ENCODE measurements around the gene FMN1.

FMN1 gene, protein sequence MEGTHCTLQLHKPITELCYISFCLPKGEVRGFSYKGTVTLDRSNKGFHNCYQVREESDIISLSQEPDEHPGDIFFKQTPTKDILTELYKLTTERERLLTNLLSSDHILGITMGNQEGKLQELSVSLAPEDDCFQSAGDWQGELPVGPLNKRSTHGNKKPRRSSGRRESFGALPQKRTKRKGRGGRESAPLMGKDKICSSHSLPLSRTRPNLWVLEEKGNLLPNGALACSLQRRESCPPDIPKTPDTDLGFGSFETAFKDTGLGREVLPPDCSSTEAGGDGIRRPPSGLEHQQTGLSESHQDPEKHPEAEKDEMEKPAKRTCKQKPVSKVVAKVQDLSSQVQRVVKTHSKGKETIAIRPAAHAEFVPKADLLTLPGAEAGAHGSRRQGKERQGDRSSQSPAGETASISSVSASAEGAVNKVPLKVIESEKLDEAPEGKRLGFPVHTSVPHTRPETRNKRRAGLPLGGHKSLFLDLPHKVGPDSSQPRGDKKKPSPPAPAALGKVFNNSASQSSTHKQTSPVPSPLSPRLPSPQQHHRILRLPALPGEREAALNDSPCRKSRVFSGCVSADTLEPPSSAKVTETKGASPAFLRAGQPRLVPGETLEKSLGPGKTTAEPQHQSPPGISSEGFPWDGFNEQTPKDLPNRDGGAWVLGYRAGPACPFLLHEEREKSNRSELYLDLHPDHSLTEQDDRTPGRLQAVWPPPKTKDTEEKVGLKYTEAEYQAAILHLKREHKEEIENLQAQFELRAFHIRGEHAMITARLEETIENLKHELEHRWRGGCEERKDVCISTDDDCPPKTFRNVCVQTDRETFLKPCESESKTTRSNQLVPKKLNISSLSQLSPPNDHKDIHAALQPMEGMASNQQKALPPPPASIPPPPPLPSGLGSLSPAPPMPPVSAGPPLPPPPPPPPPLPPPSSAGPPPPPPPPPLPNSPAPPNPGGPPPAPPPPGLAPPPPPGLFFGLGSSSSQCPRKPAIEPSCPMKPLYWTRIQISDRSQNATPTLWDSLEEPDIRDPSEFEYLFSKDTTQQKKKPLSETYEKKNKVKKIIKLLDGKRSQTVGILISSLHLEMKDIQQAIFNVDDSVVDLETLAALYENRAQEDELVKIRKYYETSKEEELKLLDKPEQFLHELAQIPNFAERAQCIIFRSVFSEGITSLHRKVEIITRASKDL (N-terminal part only)

DNA sequence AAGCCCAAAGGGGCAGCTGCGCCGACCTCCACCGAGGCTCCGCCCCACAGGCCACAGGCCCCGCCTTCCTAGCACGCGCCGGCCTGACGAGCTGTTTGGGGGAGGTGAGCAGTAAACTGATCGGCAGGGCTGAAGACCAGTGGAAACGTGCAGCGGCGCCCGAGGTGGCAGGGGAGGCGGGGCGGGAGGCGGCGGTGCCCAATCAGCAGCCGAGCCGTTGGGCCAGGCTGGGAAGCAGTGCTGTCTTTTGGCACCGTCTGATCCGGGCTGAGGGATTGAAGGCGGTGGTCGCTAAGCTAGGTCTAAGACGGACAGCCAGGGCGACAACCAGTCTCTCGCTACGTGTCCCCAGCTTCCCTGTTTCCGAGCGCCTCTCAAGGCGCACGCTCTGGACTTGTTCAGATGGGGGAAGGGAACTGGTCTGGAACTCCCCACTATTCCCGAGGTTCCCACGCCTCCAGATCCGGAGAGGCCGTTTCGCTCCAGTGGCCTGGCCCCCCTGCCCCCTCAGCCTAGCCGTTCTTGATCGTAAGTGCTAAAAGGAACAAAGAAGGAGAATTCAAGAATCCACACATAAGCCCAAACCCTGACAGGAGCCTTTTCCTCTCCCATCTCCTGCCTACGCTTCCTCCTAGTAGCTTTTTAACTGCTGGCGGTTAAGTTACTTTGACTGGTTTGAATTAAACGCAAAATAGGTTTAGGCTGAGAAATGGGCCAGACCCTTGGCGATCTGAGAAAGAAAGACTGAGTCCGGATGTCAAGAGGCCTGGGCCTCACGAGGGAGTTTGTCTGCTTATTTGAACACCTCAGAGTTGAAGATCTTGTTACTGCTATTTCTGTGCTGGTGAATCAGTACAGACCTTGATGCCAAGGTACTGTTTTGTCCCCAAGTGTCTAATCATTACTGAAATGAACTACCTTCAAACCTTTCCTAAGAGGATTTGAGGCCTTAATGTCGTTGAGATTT is at the start of gene FMN1:
Gene FMN1, minus strand, starts transcription at position 11 of the 967 bp plus-strand sequence. CDS start 39,800 bp downstream, outside the sequence.
- DNase-seq, result peak; percentile 76 to 84 (median 80)

DNA sequence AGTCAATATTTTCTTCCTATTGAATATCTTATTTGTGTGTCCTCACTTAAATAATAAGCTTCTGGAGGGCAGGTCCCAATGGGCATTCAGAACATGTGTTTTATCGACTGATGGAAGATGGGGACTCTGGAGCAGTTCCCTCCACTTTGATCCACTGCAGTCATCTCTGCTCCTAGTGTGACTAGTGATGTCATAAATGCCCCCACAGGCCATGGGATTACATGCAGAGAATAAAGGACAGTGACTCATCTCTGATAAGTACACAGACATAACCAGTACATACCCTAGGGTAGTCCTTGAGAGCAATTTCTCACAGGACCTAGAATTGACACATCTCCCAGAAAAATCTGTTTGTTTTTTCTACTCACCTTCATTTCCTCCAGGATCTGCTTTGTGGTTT is 49.4 kb upstream of the FMN1 start:
- no peak for DNase-seq

DNA sequence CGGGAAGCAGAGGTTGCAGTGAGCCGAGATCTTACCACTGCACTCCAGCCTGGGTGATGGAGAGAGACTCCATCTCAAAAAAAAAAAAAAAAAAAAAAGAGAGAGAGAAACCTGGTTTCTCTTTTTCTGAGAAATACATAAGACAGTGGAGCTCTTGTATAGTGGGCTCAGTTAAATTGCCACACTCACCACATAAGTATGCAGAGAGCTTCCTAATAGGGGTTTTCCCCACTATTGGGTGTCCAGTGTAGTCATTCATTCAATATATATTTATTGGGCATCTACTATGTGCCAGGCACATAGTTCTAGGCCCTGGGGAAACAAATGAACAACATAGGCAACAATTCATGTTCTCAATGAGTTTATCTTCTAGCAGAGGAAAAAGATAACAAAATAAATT is 48.9 kb upstream of the FMN1 start:
- no peak for DNase-seq

DNA sequence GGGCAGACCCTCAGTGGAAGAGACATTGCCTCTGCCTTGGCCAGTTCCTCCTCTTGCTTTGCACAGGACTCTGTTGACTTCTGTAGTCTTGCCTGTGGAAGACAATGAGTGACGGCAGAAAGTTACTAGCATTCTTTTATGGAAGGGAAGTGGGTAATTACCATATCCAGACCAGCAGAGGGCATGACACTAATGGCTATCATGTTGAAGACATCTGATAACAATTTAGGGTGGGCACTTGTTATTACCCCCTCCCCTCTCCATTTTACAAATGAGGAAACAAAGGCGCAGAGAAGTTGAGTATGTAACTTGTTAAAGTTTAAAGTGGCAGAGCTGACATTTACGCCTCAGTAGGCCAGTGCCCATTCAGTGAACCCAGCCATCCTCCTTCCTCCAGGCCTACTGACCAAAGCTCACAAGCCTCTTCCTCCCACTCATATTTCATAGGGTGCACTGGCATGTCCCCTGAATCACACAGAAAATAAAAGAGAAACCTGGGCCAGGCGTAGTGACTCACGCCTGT is 48.2 kb upstream of the FMN1 start:
- no peak for DNase-seq

DNA sequence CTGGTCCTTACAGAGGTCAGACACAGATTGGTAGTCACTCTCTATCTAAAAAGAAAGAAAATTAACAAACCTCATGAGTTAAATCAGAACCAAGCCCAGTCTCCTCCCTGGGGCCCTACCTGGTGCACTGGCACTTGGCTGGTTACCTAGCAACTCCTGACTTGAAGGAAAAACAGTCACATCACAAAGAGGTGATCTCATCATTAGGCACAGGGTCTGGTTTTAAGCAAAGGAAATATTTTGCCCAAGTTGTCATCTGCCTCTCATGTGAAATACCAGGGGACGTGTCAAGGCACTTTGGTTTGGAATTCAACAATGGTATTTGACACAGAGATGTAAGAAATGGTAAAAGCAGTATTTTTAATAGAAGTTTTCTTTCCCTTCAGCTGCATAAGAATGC is 47.7 kb upstream of the FMN1 start:
- no peak for DNase-seq

DNA sequence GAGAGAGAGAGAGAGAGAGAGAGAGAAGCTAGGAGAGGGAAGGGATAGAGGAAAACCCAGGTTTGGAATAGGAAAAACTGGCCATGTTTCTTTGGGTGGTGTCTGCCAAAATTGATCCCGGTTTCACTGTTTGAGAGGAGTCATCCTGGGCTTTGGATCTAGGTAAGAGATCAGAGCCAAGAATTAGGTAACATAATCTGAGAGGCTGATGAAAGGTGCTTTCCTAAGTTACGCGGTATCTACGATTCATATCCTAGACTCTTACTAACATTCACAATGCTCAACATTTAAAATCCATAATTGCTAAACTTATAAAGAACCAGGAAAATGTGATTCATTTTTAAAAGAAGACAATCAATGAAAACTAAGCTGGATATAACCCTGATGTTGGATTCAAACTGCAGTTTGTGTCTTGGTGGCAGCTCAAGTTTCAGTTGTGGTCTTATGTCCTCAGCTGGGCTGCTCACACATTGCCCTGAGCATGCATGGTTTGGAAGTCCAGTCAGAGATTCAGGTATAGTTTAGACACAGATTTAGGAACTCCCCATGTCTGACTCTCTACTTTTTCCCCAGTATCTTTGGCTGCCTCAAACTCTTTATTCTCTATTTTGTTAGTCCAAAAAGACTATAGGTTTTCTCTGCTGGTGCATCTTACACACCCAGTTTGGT is 42.5 kb upstream of the FMN1 start:
- DNase-seq, result no peak

DNA sequence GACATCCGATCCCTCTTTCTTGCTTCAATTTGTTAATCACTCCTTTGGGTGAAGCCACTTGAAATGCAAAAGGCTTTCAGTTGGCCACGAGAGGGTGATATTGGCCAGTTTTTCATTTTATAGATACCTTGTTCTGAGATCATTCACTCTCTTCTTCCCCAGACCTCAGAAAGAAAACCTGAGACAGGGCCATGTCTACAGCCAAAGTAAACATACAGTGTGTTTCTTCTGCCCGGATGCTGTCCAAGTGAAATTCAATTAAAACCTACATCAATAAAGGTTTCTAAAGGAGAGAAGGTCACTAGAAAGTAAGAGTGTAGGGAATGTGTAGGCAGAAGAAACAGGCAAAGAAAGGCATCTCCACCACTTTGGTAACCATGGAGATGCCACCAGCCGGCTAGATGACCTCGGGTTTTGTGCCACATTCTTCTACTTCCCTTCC is 39.5 kb upstream of the FMN1 start:
- no peak for DNase-seq

DNA sequence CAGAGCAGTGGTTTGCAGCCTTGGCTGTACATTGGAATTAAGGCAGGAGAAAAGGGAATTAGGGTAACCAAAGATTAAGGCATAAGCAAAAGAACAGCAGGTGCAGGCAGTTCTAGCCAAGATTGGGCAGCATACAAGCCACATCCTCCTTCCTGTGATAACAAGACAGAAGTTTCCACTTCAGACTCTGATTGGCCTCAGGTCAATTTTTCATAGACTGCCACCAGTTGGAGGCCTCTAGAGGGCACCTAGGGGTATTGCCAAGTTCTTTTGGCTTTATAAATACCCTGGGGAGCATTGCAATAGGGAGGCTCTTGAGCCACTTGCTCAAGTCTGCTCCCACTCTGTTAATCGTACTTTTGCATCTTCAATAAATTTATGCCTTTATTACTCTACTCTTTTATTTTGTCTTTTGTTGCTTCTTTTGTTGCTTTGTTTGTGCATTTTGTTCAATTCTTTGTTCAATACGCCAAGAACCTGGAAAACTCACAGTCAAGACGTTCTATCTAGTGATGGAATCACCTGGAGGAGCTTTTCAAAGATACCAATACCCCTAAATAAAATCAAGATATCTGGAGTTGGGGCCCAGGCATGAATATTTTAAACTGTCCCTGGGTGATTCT is 32.2 kb upstream of the FMN1 start:
- peak in 3 of 4 experiments; percentile 8 to 30 (median 28) for DNase-seq

DNA sequence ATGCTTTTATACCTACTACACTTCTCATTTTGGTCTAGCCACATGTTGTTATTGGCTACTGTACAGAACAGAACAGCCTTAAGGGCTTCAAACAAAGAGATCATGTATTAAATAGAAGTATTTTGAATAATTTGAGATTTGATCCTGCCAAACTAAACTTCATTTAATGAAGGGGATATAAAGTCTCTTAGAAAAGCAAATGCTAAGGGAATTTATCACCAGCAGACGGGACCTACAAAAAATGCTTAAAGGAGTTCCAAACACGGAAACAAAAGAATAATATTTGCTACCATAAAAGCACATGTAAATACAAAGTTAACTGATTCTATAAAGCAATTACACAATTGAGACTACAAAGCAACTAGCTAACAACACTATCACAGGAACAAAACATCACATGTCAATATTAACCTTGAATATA is 23.6 kb upstream of the FMN1 start:
- no peak for DNase-seq

DNA sequence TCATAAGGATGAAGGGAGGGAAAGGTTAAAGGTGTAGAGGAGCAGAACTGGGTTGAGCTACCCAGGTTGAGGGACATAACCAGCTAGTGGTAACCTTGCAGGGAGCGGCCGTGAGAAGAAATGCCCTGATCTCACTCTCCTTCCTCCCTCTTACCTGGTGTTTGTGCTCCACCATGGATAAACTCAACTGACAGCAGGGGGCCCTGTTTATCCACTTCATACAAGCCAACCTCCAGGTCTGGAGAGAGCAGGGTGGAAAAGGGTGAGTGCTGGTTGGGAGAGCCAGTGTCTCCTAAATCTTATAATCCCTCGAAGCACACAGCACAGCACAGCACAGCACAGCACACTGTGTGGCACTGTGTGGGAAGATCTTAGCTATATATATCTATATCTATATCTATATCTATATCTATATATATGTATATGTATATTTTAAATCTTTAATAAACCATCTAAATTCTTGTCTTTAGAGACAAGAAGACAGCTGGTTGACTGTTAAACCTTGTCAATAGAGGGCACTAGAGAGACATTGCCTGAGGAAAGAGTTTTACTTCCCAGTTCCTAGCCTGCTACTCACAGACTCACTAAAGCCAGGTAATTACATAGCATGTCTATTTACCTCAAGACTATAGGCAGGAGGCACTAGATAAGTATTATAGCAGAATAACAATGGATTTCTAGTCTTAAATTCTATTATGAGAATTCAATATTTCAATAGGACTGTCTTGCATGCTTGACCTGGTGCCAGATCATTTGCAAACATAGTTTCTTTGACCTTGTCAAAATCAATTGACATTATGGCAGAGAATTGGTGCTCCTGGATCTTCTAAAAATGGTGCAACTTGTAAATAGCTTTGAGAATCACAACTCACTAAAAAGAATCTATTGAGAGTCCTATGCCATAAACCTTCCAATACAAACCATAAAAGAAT is 21.7 kb upstream of the FMN1 start:
- no peak for DNase-seq

DNA sequence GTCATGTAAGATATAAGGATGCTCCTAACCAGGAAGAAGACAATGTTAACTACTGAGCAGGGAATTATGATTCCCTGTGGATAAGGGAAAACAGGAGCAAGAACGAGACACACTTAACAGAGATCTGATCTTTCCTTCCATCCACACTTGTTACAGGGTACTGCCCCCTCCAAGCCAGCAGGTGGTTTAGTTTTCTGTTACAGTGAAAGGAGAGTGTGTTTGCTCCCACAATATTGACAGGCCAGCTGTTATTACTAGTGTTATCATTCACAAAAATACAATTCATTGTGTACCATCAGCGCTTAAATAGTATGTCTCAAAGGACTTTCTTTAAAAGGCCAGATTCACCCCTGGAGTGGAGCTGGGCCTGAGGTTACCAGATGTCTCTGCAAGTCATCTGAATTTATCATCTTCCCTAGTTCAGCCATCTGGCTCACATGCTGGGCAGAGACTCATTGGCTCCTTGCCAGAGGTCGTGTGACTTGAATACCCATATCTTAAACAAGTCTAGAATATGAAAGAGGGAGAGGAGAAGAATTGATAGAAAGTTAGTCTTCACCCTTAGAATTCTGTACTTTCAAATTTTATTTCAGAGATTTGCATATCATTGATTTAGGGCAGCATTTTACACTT is 16.8 kb upstream of the FMN1 start:
- DNase-seq, result no peak

DNA sequence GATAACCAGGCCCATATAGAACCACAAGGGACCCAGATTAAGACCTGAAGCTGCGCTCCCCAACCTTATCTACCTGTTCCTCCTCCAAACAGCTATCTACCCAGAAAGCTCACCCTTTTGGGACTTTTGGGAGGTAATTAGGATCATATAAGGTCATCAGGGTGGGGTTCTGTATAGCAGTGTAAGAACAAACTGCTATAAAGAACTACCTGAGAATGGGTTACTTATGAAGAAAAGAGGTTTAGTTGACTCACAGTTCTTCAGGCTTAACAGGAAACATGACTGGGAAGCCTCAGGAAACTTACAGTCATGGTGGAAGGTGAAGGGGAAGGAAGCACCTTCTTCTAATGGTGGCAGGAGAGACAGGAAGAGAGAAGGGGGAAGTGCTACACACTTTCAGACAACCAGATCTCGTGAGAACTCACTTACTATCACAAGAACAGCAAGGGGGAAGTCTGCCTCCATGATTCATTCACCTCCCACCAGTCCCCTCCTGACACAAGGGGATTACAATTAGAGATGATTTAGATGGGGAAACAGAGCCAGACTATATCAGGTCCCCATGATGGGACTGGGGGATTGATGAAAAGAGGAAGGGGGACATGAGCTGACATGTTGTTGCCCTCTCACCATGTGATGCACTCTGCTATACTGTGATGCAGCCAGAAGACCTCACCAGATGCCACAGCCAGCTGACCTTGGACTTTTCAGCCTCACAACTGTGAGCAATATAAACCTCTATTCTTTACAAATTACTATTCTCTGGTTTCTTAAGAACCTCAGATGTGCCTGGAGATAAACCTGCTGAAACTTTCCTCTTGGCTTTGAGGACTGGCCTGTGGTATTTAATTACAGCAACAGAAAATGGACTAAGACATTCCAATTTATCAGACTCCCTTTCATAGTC is 15.3 kb upstream of the FMN1 start:
- DNase-seq, result no peak

DNA sequence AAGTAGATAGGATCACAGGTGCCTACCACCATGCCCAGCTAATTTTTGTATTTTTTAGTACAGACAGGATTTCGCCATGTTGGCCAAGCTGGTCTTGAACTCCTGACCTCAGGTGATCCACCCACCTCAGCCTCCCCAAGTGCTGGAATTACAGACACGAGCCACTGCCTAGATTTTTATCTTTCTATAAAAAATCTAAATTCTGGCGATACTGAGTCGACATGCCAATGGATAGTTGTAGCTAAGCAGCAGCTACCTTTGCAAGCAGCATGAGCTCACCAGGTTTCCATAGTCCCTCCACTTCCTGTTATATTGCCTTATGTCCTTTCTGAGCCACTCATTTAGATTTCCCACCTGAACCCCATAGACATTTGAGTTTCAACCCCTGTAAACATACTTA is 13.1 kb upstream of the FMN1 start:
- no peak for DNase-seq

DNA sequence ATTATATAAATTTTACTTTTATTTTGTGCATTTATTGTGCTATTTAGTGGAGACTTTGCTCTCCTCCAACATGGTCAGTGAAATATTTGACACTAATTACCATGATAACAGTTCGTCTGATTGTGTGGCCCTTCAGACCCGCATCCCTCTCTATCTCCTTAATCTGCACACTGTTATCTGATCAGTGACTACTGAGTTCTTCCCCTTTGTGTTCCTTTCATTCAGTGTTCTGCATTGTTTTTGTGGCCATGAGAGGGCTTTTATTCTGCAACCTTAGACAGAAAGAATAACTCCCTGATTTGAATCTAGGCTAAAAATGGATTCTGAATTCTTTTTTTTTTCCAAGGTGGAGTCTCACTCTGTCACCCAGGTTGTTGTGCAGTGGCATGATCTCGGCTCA is 11.9 kb upstream of the FMN1 start:
- no peak for DNase-seq

DNA sequence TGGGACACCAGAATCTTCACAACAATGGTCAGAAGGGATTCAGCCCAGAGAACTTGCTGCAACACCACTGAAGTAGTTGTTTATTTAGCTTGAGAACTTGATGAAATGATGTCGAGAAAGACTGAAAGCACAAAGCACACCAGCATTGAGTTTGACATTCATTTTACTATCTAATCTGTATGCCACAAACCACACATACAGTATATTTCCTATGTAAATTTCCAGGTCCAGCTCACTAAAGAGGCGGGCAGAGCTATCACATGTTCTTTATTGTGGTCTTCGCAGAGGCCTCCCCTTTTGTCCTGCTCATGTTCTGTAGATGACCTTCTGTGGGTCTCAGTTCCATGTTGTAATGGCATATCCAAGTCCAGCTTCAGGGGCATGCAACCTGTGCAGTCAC is 10.4 kb upstream of the FMN1 start:
- DNase-seq, result no peak

DNA sequence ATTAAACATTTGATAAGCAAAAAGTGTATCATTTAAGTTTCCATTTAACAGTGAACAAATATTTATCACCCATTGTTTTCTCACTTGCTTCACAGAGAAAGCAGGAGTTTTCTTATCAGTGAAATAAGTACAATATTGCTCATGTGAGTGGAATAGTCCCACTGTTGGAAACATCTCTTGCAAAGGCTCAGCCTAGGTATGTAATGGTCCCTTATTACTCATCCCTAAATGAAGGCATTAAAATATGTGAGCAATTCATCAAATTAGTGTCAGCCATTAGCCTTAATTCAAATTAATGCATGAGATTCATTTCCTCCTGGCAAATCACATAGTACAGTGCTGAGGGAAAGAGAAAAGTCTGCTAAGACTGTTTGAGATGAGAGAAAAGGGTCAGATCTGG is 9.6 kb upstream of the FMN1 start:
- no peak for DNase-seq

DNA sequence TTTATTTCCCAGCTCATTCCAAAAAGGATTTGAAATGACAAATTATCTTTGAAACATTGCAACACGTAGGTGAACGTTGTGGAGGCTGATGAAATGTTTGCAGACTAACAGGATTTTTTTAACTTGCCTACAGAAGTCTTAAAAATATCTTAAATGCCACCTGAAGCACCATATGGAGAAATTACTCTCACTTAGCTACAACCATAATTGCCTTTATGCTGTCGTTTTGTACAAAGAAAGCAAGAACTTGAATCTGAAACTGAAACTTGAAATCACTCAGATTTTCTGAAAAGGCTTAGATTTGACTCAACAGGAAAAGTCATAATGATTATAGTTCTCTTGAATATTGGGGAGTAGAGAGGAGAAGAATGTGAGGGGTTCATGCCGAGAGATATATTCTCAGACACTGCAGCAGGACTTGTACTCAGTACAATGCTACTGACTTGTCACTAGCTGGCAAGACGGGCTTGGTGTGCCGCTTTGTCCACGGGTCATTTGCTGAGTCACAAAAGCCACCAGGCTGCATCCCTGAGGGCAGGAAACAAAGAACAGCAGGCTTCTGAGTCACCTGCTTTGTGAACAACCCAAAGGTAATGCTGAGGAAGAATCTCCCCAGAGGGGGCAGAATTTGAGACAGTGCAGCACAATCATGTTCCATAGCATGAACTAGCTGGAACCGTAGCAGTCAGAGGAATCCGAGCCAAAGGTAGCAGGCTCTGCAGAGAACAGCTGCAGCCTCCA is 7.1 kb upstream of the FMN1 start:
- peak in 3 of 4 experiments; percentile 10 to 23 (median 13) for DNase-seq

All from activated CD4-positive, CD25-positive, alpha-beta regulatory T cell (primary cell).